Fibroblast of pulmonary artery (primary cell): ENCODE measurements around the gene PDE4D.

Experiments
- DNase-seq: peaks from one replicate; pipeline ENCODE4 v3.0.0-alpha.2; 2010; ENCODE audit warnings: low read depth
- H3K4me3 ChIP-seq: replicated peaks from 2 replicates; pipeline ENCODE4 v1.5.1; 2011; ENCODE audit warnings: low read depth, mild to moderate bottlenecking, control low read depth, low read length, moderate library complexity
- CTCF ChIP-seq: IDR thresholded peaks from 2 replicates; pipeline ENCODE4 v1.5.1; 2011; ENCODE audit warnings: mild to moderate bottlenecking, control low read depth, low read length, inconsistent platforms; ENCODE audit errors: missing control alignments

Gene PDE4D

DNA sequence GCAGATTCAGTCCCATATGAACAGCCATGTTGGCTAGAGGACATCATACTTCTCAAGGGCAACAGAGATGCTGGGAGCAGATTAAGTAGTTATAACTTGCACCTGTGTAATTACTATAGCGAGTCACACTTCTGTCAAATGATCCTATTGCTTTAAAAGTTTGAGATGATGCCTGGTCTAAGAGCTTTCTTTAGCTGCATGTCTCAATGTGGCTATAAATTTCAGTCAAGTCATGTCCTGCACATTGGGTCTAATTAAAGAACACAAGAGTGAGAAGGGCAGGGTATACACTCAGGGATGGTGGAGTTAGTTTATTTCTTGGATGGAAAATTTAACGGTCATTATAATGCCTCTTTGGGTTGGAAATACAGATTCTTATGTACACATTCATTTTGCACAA is 753.4 kb downstream of the PDE4D start:
- no peak overlapping the region for H3K4me3 ChIP-seq
- TF ChIP-seq CTCF = no peak
- DNase-seq = no peak

DNA sequence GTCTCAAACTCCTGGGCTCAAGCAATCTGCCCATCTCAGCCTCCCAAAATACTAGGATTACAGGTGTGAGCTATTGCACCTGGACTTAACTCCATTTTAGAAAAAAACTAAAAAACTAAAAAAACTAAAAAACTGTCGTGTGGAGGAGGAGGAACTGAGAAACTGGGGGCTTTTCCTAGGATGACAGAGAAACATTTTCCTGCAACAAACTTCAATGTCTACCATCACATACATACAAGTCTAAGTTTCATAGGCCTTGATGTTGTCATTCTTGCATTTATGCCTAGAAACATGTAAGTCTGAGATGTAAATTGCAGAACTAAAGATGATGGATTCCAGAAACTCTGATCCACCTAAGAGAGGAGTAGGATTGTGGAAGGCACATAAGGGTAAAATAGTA is 753.8 kb downstream of the PDE4D start:
- no peak overlapping the region for H3K4me3 ChIP-seq
- TF ChIP-seq CTCF = no peak
- DNase-seq = no peak

GRCh38 chr5:59138509-59138908 is 755.0 kb downstream of the PDE4D start:
- DNase-seq = no peak
- no peak for TF ChIP-seq CTCF
- H3K4me3 ChIP-seq = no peak overlapping the region

GRCh38 chr5:59137846-59138245 is 755.7 kb downstream of the PDE4D start:
- TF ChIP-seq CTCF = no peak
- DNase-seq = no peak
- no peak overlapping the region for H3K4me3 ChIP-seq

DNA sequence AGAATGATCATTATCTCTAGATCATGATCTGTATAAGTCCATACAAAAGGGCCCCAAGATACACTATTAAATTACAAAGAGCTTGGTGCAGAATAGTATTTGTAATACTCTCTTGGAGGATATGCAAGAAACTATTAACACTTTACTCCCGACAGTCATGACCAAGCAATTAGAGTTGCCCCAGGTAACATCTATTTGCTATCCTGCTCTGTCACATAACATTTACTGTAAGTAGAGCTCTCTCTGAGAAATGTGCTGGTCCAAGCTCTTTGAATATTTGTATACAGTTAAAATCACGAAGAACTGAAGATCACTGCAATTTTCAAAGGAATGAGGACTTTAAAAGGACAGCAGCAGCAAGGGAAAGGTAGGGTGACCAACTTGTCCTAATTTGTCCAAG is 757.0 kb downstream of the PDE4D start:
- H3K4me3 ChIP-seq = no peak overlapping the region
- no peak for DNase-seq
- TF ChIP-seq CTCF = no peak

GRCh38 chr5:59134471-59135163 is 758.9 kb downstream of the PDE4D start:
- TF ChIP-seq CTCF = no peak
- DNase-seq = no peak
- no peak overlapping the region for H3K4me3 ChIP-seq

- TF ChIP-seq CTCF = no peak
- H3K4me3 ChIP-seq = no peak overlapping the region
- peak; percentile 80 for DNase-seq
These were observed 759.7 kb downstream of the PDE4D start for GRCh38 chr5:59133764-59134261.
